Right hindlimb (tissue), 1 donor: ENCODE measurements around the gene TRIM2.
A peak's percentile ranks its signal among the peaks of the same experiment; 100 is the strongest.

Experiments
- DNase-seq: peaks from one replicate; pipeline ENCODE4 v3.0.0-alpha.2; 2018

The TRIM2 gene

DNA sequence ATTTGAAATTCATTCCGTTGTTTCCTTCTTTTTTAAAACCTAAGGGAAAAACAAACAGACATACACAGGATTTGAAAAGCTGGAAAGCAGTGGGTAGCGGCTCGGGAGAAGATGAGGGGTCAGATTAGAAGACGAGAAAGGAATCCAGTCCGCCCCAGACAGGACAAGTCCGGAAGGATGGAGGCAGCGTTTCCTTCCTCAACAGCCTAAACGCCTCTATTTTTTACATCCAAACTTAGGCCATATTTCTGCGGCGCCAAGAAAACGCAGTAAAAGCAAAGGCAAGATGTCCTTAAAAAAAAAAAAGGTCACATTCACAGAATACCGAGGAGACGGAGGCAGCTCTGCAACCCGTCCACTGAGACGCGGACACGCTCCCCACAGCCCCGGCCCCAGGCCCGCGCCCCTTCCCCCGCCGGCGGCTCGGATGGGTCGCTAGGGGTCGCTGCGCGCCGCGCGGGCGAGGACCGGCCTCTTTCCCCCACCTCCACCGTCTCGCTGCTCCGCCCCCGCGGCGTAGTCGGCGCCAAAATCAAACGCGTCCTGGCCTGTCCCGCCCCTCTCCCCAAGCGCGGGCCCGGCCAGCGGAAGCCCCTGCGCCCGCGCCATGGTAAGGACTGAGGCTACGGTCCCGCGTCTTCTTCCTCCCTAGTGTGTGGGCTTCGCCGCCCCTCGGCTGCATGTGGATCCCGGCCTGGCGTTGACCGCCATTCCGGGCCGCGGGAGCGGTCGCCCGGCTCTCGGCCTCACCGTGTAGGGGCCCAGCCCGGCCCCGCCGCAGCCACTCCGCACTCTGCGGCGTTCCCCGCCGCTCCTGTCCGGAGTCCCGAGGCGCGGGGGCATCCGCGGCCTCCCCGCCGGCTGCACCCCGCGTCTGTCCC, 140.1 kb downstream of the TRIM2 start, which contains the start of gene MND1:
Gene MND1, plus strand, starts transcription at position 558 of the 881 bp plus-strand sequence. Its CDS starts 50 bp downstream, at position 608.
- DNase-seq = peak; percentile 94

DNA sequence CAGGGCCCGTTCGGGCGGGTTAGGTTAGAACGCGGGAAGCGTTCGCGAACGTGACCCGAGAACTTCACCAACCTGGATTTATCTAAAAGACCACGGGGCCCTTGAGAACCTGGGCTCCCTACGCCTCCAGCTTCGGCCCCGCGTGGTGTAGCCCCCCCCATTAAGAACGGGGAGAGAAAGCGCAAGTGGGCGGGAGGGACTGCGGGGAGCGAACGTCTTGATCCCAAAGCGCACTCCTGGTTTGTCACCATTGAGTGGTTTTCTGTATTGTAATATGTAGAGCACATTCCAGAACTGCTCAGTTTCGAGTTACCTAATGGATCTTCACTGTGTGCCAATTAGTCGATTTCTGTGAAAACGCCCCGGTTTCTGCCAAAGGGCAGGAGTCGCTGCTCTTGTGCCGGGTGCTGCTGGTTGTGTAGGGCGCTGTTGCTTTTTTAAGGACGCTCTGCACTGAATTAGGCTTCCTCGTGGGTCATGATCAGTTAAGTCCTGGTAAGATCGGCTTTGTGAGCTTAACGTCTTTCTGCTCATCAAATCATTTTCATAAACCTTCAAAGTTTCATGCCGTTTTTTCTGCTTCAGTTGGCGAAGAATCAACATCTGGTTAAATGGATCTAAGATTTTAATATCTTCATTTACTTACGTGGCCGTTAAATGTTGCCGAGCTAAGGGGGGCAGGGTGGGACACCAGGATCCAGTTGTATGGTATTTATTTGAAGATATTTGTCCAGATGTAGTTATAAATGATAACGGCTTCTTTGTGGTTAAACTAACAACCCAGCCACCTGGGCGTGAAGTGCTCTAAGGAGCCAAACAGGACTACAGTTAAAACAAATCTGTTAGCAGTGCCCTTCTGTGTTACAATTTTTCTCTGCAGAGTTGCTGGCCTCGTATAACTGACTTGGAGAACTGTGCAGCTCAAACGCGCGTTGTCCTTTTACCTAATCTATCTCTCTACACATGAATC, 141.1 kb downstream of the TRIM2 start:
- peak; percentile 68 for DNase-seq

GRCh38 chr4:153346031-153346430, 141.8 kb downstream of the TRIM2 start:
- DNase-seq = no peak

DNA sequence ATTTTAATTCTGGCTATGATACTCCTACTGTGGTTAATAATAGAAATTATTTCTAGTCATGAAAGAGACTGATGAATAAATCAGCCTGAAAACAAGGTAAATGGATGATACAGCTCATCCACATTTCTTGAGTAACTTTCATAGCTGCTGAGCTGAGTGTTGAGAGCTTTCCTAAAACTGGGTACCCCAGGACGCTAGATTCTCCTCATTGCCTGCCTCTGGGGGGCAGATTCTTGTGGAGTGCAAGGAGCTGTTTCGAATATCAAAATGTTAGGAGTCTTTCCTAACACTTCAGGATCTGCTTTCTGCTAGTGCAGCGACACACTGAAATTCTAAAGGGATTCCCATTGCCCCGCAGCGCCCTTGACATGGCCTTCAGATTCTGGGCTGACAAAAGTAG, 142.3 kb downstream of the TRIM2 start:
- no peak for DNase-seq

DNA sequence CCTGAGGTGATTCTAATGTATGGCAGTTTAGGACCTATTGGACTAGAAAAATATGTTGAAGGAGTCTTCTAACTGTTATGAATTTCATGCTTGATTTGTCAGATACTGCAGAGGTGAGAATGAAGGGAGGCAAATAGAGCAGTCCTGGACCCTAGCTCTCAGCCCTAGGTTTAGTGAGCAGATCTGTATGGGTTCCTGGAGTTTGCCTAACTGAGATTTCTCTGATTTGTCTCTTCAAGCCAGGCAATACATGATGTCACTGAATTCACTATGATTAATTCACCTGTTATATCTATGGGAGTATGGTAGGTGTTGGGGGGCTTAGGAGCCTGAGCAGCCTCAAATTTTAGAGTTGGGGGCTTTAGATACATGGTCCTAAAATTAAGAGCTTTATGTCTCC, 142.9 kb downstream of the TRIM2 start:
- DNase-seq = no peak

- no peak for DNase-seq
Measured at GRCh38 chr4:153348006-153348405, 143.8 kb downstream of the TRIM2 start.

GRCh38 chr4:153349206-153349805, 145.1 kb downstream of the TRIM2 start:
- DNase-seq = no peak

DNA sequence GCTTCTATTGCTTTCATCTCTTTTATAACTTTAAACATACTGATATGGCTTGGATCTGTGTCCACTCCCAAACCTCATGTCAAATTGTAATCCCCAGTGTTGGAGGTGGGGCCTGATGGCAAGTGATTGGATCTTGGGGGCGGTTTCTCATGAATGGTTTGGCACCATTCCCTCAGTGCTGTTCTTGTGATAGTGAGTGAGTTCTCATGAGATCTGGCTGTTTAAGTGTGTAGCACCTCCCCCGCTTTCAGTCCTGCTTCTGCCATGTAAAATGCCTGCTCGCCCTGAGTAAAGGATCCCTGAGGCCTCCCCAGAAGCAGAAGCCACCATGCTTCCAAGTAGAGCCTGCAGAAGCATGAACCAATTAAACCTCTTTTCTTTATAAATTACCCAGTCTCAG, 157.9 kb downstream of the TRIM2 start:
- DNase-seq = no peak

DNA sequence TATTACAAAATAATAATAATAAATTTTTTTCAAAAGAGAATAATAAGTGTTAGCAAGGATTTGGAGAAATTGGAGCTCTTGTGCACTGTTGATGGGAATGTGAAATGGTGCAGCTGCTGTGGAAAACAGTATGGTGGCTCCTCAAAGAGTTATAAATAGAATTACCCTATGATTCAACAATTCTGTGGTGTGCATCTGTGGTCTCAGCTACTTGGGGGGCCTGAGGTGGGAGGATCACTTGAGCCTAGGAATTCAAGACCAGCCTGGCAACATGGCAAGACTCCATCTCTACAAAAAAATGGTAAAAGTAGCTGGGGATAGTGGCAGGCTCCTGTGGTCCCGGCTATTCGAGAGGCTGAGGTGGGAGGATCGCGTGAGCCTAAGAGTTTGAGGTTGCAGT, 159.8 kb downstream of the TRIM2 start:
- DNase-seq = no peak

- no peak for DNase-seq
Measured at GRCh38 chr4:153365003-153365402, 160.8 kb downstream of the TRIM2 start.

DNA sequence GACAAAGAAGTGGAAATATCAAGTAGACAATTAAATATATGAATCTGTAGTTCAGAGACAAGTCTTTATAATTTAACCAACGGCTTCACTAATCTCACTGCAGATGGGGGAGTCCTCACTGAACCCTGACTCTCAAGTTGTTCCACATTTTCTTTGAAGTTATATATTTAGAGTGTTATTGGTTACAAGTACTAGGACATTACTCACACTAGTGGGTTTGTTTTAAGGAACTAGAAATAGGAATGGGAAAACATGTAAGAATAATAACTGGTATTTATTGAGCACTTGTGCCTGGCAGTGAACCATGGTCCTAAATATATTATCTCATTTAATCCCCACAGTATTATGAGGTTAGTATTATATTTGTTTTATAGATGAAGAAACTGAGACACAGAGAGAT, 162.2 kb downstream of the TRIM2 start:
- DNase-seq = no peak

DNA sequence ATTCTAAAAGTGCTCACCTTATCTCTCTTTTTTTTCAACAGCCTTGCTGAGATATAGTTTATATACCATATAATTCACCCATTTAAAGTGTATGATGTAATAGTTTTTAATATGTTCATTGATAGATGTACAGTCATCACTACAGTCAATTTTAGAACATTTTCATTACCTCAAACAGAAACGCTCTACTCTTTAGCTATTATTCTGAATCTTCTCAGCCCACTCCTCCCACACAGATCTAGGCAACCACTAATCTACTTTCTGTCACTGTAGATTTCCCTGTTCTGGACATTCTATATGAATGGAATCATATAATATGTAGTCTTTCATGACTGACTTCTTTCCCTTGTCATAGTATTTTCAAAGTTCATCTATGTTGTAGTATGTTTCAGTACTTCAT, 162.8 kb downstream of the TRIM2 start:
- DNase-seq = no peak

GRCh38 chr4:153369021-153369420, 164.8 kb downstream of the TRIM2 start:
- DNase-seq = no peak

DNA sequence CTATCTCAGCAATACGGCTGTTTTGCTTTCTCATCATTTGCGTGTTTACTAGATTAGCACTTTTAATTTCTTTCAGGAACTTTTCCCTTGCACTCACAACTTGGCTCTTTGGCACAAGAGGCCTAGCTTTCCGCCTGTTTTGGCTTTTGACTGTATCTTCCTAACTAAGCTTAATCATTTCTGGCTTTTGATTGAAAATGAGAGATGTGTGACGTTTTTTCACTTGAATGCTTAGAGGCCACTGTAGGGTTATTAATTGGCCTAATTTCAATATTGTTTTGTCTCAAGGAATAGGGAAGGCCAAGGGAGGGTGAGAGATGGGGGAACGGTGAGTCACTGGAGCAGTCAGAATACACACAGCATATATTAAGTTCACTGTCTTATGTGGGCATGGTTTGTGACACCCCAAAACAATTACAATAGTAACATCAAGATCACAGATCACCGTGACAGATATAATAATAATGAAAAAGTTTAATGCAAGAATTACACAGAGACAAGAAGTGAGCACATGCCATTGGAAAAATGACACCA, 167.5 kb downstream of the TRIM2 start:
- no peak for DNase-seq

- DNase-seq = no peak
Measured at GRCh38 chr4:153372967-153373562, 168.8 kb downstream of the TRIM2 start.

DNA sequence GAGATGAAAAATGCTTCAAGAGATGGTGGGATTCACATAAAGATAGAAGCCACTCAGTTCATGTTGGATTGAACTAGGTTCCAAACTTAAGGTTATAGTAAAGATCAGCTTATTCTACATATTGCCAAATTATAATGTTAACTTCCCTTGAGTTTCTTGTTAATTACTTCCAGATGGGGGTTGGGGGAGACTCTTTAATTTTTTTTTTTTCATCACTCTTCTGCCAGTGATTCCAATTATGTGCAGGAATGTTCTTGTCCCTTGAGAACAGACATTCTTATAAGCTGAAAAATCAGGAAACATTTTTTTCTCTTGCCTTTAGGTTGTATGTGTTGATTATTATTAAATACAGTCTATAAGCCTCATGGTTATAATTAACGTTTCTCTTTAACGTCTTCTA, 170.2 kb downstream of the TRIM2 start:
- DNase-seq = no peak

DNA sequence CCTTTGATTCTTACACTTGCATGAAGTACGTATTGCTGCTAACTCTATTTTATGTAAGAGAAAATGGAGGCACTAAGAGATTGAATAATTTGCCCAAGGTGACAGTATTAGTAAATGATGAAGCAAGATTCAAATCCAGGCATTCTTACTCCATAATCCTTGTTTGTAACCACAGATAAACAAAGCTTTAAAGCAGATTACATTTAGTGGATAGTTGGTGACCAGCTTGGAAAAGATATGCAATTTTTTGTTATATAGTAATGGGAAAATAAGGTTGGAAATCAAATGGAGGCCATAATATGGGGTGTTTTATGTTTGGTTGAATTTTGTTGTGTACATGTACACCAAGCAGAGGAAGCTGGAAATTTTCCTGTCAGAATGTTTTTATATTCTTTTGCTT, 171.1 kb downstream of the TRIM2 start:
- DNase-seq = no peak

- peak; percentile 25 for DNase-seq
Measured at GRCh38 chr4:153383131-153383530, 178.9 kb downstream of the TRIM2 start.

DNA sequence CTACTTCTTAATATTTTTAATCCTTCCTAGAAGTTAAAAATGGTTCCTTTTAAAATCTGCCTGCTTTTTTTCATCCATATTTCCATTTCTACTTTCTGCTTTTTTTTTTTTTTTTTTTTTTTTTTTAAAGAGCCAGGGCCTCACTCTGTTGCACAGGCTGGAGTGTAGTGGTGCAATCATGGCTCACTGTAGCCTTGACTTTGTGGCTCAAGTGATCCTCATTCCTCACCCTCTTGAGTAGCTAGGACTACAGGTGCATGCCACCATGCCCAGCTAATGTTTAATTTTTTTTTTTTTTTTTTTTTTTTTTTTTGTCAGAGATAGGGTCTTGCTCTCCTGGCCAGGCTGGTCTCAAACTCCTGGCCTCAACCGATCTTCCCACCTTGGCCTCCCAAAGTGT, 179.9 kb downstream of the TRIM2 start:
- no peak for DNase-seq

DNA sequence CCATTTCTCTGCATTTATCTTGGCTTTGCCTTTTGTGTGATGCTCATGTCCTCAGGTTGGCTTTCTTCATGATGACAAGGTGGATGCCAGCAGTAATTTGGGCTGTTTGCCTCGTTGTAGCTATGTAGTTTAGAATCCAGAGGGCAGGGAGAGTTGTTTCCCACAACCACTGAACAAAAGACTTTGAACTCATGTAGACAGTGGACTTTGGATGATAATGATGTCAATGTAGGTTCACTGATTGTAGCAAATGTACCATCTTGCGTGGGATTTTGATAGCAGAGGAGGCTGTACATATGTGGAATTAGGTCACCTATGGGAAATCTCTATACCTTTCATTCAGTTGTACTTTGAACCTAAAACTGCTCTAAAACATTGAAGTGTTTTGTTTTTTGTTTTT, 181.5 kb downstream of the TRIM2 start:
- DNase-seq = no peak

DNA sequence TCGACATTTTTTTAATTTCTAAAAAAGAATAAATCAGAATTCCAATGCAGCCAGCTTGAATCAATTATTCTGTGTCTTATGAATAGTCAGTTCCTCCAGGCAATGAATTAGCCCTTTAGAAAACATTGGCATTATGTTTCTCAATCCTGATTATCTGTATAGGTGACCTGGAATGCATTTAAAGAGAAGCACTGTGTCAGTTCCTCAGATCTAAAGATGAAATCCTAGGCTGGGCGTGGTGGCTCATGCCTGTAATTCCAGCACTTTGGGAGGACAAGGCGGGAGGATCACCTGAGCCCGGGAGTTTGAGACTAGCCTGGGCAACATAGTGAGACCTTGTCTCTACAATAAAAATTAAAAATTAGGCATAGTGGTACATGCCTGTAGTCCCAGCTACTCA, 183.7 kb downstream of the TRIM2 start:
- DNase-seq = no peak
